ENCODE results near the gene ADORA2B.
A peak's percentile ranks its signal among the peaks of the same experiment; 100 is the strongest.

The ADORA2B gene

GRCh38 chr17:16013943-16014407 lies 69.0 kb downstream of the ADORA2B start:
- peaks cover 9% of the 10 kb centered on the region for H3K79me2 ChIP-seq
- no peak overlapping the region for H3K9ac ChIP-seq
- no peaks in the 10 kb centered on the region for H3K9me3 ChIP-seq (ENCODE audit: control insufficient read depth, low read length)
- H3K27me3 ChIP-seq (ENCODE audit: control insufficient read depth, insufficient read depth, low read length) = no peaks in the 10 kb centered on the region
- H3K4me2 ChIP-seq (ENCODE audit: low read length) = no peak overlapping the region
- H2AFZ ChIP-seq = no peak overlapping the region
- no peaks in the 10 kb centered on the region for H3K4me1 ChIP-seq
- no peaks in the 10 kb centered on the region for H3K36me3 ChIP-seq (ENCODE audit: control insufficient read depth, insufficient read depth, low read length)
- H3K27ac ChIP-seq = no peak overlapping the region
- no peak overlapping the region for H3K4me3 ChIP-seq (ENCODE audit: low read depth, low read length)
- TF ChIP-seq CTCF (IDR thresholded peaks at IDR 0.05) = peak; percentile 46

GRCh38 chr17:16019347-16019746 lies 74.4 kb downstream of the ADORA2B start:
- Histone ChIP-seq H3K9ac (no peak overlapping the region), H2AFZ (no peak overlapping the region), H3K4me2 (ENCODE audit: low read length) (no peak overlapping the region), H3K4me1 (no peaks in the 10 kb centered on the region), H3K4me3 (ENCODE audit: low read depth, low read length) (no peak overlapping the region), H3K9me3 (ENCODE audit: control insufficient read depth, low read length) (no peaks in the 10 kb centered on the region), H3K79me2 (peaks cover 11% of the 10 kb centered on the region), H3K36me3 (ENCODE audit: control insufficient read depth, insufficient read depth, low read length) (no peaks in the 10 kb centered on the region), H3K27me3 (ENCODE audit: control insufficient read depth, insufficient read depth, low read length) (no peaks in the 10 kb centered on the region), H3K27ac (no peak overlapping the region)
- no peak for TF ChIP-seq CTCF (IDR thresholded peaks at IDR 0.05)

GRCh38 chr17:16023881-16024280 lies 79.0 kb downstream of the ADORA2B start:
- Histone ChIP-seq H3K9ac (no peak overlapping the region), H3K4me3 (ENCODE audit: low read depth, low read length) (no peak overlapping the region), H3K4me2 (ENCODE audit: low read length) (no peak overlapping the region), H3K9me3 (ENCODE audit: control insufficient read depth, low read length) (no peaks in the 10 kb centered on the region), H3K36me3 (ENCODE audit: control insufficient read depth, insufficient read depth, low read length) (no peaks in the 10 kb centered on the region), H3K27ac (no peak overlapping the region), H2AFZ (no peak overlapping the region), H3K4me1 (peaks cover 4% of the 10 kb centered on the region), H3K79me2 (peaks cover 8% of the 10 kb centered on the region), H3K27me3 (ENCODE audit: control insufficient read depth, insufficient read depth, low read length) (no peaks in the 10 kb centered on the region)
- TF ChIP-seq CTCF (IDR thresholded peaks at IDR 0.05) = no peak

GRCh38 chr17:16025202-16025601 lies 80.3 kb downstream of the ADORA2B start:
- Histone ChIP-seq H3K79me2 (no peaks in the 10 kb centered on the region), H3K27me3 (ENCODE audit: control insufficient read depth, insufficient read depth, low read length) (no peaks in the 10 kb centered on the region), H2AFZ (no peak overlapping the region), H3K4me3 (ENCODE audit: low read depth, low read length) (no peak overlapping the region), H3K27ac (no peak overlapping the region), H3K9ac (no peak overlapping the region), H3K9me3 (ENCODE audit: control insufficient read depth, low read length) (no peaks in the 10 kb centered on the region), H3K36me3 (ENCODE audit: control insufficient read depth, insufficient read depth, low read length) (no peaks in the 10 kb centered on the region), H3K4me2 (ENCODE audit: low read length) (no peak overlapping the region), H3K4me1 (peaks cover 4% of the 10 kb centered on the region)
- no peak for TF ChIP-seq CTCF (IDR thresholded peaks at IDR 0.05)
